ENCODE data around the gene TMEM123.
"Not testable (repeated sequence)": the region's sequence is repeated elsewhere in the genome, so short reads cannot be mapped to it uniquely, and the experiment has no call there.

Gene TMEM123

DNA sequence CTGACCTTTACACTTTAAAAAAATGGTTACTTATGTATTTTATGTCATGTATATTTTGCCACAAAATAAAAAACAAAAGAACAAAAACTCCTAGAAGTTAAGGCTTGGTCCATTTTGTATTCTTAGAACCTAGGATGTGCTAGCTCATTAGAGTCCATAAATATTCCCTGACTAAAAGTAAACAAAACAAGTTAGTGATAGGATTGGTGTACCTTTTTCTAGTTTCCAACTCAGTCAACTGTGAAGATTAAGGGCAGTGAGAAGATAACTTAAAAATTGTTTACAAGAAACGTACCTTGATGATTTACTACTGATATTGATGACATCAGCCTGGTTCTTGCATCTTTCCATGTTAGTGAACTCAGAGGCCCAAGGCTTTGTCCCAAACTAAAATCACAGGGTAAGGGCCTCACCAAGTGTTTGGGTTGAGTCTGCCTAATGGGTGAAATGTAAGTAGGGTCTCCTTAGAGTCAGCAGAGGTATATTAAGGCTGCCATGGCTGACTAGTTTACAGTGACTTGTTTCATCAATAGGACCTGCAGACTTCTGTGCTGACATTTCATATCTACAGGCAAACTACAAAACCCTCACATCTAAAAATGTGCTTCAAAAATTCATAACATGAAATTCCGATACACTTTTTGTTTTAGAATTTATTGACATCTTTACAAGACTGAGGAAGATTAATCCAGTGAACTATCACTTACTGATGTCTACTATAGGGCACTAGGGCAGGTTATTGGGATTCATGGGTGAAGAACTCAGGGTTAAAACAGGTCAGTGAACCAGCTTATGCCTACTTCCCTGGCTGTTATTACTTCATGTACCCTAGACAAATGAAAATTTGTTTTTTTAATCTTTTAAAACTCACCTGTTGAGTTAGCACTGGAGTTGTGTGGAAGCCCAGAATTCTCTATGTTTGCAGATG lies 4.4 kb downstream of the TMEM123 start:
- DNase-seq = no peak

DNA sequence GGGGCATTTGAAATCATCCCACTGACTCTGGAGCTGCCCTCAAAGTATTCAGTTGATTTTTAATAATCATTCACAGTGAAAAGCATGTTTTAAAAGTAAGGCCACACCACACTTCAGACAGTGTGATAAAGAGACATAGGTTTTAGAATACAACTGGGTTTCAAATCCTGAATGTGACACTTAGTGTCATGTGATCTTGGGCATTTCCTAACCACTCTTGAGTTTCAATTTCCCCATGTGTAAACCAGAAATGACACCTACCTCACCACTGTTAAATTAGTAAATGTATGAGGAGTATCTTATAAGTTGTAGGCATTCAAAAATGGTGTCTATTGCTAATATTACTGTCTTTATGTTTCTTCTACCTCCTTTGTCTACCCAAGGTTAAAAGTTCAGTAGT lies 5.4 kb downstream of the TMEM123 start:
- DNase-seq = no peak

DNA sequence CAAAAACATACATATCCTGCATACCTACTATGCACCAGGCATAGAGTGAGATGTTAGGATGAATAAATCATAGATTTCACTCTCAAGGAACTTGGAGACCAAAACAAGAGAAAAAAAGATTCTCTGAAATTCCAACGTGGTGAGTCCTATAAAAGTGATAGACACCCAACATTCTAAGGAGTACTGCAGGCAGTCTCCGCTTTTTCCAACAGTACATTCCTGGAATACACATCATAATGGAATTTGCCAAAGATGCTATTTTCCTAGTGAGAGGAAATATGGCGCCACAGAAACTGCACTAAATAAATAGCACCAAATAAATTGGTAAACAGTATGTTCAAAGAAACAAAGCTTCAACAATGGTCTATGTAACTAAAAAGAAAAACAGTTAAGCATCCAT lies 6.0 kb downstream of the TMEM123 start:
- no peak for DNase-seq

DNA sequence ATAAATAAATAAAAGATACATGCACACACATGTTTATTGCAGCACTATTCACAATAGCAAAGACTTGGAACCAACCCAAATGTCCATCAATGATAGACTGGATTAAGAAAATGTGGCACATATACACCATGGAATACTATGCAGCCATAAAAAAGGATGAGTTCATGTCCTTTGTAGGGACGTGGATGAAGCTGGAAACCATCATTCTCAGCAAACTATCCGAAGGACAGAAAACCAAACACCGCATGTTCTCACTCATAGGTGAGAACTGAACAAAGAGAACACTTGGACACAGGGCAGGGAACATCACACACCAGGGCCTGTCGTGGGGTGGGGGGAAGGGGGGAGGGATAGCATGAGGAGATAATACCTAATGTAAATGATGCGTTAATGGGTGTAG lies 7.9 kb downstream of the TMEM123 start:
- not testable (repeated sequence) for DNase-seq

DNA sequence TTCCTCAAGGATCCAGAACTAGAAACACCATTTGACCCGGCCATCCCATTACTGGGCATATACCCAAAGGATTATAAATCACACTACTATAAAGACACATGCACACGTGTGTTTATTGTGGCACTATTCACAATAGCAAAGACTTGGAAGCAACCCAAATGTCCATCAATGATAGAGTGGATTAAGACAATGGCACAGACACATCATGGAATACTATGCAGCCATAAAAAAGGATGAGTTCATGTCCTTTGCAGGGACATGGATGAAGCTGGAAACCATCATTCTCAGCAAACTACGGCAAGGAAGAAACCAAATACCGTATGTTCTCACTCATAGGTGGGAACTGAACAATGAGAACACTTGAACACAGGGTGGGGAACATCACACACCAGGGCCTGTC lies 8.4 kb downstream of the TMEM123 start:
- DNase-seq = not testable (repeated sequence)

DNA sequence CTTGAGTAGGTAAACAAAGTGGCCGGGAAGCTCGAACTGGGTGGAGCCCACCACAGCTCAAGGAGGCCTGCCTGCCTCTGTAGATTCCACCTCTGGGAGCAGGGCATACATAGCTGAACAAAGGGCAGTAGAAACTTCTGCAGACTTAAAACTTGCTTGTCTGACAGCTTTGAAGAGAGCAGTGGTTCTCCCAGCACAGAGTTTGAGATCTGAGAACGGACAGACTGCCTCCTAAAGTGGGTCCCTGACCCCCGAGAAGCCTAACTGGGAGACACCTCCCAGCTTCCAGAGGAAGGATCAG lies 13.6 kb downstream of the TMEM123 start:
- DNase-seq = not testable (repeated sequence)

DNA sequence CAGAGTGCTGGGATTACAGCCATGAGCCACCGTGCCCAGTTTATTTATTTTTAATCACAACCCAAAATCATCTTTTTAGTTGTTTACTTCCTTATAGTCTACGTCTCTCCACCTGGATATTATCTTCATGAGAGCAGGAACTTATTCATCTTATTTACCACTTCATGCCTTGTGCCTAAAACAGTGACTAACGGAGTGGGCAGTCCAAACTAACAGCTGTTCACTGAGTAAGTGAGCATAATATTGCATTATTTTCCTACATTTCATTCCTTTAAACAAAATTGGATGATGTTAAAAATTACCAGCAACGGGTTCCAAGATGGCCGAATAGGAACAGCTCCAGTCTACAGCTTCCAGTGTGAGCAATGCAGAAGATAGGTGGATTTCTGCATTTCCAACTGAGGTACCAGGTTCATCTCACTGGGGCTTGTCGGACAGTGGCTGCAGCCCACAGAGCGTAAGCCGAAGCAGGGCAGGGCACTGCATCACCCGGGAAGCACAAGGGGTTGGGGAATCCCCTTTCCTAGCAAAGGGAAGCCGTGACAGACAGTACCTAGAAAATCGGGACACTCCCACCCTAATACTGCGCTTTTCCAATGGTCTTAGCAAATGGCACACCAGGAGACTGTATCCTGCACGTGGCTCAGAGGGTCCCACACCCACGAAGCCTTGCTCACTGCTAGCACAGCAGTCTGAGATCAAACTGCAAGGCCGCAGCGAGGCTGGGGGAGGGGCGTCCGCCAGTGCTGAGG lies 14.1 kb downstream of the TMEM123 start:
- no peak for DNase-seq

DNA sequence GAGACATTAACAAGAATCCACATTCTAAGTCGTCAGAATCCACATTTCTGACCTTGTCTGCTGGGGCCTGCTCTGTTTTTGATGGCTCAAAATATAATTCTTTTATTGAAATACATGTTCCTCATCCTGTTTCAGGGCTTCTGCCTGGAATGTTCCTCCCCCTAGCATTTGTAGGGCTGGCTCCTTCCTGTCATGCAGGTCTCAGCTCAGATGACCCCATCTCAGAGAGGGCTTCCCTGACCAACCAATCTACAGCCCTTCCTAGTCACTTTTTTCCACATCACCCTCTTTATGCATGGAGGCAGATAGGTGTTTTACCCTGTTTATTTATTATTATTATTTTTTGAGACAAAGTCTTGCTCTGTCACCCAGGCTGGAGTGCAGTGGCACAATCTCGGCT lies 14.8 kb downstream of the TMEM123 start:
- no peak for DNase-seq

DNA sequence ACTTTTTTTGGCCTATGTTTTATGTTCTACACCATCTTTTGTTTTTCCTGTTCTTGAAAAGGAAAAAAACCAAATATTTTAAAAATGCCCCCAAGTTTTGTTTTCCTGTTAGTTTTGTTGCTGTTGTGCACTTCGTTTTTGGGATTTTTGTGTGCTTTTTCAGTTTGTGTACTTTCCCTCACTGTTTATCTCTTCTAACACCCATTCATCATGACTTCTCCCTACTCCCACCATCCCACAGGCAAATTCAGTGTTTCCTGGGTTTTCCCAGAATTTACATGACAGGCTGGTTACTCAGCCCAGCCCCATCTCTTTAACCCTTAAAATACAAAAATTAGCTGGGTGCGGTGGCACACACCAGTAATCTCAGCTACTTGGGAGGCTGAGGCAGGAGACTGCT lies 15.6 kb downstream of the TMEM123 start:
- no peak for DNase-seq

DNA sequence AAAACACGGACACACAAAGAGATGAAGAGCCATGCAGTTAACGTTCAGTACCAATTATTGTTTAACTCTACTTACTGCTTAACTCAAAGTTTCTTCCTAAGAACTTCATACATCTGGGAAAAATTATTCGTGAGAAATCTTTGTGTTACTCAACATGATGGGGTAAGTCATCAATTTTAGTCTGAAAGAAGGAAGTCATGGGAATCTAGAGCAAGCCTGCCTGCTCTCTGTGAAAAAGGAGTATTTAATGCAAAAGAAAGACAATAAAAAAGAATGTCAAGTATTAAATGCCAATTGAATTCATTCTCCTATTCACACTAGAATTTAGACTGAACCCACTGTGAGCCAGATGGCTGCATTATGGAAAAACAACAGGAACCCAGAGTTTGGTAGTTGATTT lies 16.0 kb downstream of the TMEM123 start:
- DNase-seq = no peak

DNA sequence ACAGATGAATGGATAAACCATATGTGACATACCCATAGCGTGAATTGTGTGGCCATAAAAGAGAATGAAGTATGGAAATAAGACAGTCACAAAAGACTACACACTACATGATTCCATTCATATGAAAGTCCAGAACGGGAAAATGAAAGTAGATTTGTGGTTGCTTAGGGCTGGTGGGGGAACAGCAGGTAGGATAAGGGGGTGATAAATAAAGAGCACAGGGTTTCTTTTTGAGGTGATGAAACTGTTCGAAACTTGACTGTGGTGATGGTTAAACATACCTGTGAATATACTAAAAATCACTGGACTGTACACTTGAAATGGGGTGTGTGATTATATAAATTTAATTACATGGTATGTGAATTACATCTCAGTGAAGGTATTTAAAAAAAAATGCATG lies 16.9 kb downstream of the TMEM123 start:
- no peak for DNase-seq

DNA sequence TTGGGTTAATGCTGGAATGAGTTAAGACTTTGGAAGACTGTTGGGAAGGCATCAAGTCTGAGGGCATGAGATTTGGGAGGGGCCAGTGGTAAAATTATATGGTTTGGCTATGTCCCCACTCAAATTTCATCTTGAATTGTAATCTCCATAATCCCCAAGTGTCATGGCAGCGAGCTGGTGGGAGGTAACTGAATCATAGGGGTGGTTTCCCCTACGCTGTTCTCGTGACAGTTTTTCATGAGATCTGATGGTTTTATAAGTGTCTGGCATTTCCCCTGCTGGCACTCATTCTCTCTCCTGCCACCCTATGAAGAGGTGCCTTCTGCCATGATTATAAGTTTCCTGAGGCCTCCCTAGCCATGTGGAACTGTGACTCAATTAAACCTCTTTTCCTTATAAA lies 19.0 kb downstream of the TMEM123 start:
- not testable (repeated sequence) for DNase-seq

DNA sequence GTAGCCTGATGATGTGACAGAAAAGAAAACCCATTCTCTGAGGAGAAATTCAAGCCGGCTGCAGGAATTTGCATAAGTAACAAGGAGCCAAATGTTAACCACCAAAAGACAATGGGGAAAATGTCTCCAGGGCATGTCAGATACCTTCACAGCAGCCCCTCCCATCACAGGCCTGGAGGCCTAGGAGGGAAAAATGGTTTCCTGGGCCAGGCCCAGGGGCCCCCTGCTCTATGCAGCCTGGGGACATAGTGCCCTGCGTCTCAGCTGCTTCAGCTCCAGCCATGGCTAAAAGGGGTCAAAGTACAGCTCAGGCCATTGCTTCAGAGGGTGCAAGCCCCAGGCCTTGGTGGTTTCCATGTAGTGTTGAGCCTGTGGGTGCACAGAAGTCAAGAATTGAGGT lies 20.0 kb downstream of the TMEM123 start:
- not testable (repeated sequence) for DNase-seq

DNA sequence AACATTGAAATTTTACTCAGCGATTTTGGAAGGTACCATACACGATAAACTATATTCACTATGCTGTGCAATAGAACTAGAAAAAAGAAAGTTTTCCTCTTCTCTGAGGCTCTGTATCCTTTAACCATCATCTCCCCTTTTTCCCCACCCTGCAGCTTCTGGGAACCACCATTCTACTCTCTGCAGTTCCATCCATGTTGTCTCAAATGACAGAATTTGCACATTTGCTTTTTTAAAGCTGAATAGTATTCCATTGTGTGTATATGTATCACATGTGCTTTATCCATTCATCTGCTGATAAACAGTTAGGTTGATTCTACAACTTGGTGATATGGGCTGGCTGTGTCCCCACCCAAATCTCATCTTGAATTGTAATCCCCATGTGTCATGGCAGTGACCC lies 21.2 kb downstream of the TMEM123 start:
- no peak for DNase-seq

DNA sequence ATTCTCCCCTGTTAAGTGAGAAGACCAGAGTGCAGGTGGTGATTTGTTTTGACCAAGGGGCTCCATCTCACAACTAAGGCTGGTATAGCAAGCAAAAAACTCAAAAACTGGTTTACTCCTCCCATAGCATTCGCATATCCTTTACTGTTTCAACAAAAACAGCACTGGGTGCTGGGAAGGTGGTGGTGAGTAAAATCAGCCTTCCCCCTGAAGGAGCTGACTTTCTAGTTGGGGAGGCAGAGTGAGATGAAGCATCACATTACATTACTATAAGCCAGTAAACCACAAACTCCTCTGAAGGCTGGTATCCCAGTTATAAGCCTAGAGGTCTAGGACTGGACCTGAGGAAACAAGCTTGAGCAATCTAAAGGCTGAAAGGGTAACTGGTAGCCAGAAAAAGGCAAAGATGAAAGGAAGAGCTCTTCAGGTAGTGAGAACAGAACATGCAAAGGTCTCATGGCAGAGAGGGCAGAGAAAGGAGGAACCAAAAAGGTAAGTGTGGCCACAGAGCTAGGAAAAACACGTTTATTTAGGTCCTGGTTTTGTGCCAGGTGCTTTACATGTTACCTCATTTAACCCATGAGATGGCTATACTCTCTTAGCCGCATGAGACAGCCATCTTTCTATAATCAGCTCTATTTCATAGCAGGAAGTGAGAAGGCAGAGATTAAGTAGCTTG lies 22.3 kb downstream of the TMEM123 start:
- DNase-seq = peak; percentile 22

DNA sequence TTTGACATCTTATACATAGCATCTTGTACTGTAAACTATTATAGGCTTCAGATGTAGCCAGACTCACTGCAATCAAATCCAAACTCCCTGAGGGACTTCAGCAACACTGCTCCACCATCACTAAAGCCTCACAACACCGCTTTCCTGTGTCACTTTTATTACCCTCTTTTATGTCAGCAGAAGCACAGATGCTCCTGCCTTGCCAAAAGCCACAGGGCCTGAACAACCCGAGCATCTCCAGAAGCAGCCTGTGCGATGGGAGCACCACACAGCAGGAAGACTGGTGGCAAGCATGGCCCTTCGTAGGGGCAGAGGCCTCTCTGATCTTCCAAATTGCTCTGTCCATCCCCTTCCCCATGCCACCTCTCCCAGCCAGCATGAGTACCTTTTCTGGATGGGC lies 22.9 kb downstream of the TMEM123 start:
- DNase-seq = no peak

DNA sequence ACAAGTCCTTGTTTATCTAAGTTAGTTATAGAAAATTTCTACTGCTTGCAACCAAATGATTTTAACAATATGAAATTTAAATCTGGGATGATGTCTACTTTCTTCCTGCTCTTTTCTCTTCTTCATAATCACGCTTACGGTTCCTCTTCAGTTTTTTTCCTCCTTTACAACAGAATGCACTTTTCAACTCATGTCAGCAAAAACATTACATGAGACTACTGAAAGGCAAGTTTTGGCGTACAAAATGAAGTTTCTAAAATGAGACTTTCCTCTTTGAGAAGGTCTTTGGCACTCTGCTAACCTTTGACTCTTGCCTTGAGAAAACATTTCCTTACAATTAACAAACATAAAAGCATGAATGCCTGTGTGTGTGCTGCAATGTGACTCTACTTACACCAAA lies 23.3 kb downstream of the TMEM123 start:
- no peak for DNase-seq

DNA sequence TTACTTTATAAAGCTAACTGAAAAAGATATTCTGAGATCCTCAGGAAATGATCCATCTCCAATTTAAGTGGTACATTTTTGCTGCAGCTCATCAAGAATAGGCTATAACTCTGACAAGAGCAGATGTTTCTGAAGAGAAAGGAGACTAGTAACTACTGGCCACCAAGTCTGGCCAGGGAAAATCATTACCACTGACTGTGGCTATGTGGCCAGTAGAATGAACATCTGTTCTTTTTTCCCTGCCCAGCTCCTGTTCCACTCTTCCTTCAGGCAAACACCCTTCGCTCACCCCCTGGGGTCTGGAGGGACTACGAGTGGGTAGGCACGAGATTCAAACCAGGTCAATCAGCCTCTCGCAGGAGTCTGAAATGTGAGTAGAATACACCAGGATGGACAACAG lies 23.9 kb downstream of the TMEM123 start:
- no peak for DNase-seq

DNA sequence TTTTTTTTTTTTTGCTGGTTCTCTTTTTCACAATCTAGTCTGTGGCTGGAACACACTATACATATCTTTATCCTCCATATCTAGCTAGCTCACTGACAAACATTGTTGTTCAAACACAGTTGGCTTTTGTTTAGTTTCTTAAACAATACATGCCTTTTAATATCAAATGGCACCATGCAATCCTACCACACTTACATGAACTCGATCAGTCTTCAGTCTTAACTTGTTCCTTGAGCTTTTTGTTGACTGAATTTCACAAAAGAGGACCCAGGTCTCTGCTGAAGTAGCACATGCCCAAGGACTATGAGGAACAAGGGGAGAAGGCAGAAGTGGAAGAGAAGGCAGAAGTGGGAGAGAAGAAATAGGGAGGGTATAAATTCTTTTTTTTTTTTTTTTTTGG lies 25.5 kb downstream of the TMEM123 start:
- DNase-seq = no peak

DNA sequence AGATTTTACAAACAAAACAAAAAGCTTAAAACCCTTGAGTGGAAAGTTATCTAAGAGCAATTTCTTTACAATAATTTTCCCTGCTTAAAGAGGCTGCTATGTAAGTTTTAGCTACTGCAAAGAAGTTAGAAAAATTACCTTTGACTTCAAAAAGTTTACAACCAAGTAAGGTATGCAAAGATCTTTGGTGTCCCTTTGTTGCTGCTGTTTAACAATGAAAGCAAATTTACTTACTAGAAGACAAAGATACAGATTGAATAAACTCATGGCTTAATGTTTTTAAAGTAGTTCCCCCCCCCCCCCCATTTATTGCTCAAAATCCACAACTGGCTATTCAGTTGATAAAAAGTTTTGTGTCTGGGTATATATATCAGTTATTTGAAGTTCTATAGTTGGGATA lies 26.0 kb downstream of the TMEM123 start:
- no peak for DNase-seq

DNA sequence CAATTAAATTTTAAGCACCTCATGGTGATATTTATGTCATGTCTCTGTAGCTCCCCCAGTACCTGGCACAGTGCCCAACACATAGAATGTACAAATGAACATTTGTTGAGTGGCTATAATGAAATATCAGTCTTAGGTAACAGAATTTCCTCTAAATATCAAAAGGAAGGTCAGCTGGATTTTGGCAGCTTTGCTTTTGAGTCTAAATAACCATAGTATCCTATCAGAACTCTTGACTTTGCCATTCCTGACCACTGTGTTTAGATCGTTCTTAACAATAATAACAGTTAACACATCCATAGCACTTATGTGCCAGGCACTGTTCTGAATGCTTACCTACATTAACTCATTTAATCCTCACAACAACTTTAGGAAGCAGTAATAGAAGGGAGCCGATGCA lies 26.6 kb downstream of the TMEM123 start:
- DNase-seq = no peak

DNA sequence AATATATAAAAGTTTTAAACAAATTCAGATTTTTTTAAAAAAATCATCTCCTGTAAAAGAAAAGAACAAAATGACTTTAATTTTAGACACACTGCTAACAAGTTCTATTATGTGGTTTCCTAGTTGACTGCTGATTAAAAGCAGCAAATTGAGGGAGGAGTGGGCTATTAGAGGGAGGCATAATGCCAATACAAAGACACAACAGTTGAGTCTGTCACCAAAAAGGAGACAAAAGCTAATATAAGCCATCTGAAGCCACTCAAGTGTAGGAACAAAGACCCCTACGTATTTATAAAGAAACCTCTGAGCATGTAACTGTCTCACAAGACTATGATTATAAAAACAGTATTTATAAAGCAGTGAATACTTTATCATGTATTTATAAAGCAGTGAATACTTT lies 28.6 kb downstream of the TMEM123 start:
- no peak for DNase-seq

DNA sequence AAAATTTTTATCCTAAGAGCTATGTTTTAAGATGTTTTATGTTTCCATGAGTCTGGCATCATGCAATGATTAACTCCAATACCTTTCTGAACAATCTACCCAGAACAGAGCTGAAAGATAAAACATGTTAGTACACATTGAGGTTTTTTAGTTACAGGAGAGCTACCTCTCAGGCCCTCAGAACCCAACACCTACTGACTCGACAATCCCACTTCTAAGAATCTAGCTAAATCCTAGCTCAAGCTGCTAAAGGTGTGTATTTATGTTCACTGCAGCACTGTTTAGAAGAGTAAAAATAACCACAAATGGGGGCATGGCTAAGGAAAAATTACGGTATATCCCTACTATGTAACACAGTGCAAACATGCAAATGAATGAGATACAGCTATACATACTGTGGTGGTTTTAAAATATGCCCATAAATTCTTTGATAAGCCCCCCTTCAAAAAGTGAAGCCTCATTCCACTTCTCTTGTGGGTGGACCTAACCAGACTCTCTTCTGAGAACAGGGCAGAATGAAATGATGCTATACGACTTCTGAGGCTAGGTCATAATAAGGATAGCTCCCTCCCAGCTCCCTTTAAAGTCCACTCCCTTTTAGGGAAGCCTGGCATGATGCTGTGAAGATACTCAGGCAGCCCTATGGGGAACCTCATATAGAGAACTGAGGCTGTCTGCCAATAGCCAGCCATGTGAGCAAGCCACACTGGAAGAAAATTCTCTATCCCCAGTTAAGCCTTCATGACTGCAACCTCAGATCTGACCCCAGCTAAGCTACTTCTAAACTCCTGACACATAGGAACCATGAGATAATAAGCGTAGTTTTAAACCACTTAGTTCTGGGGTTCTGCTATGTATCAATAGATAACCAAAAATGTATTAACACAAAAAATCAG lies 29.5 kb downstream of the TMEM123 start:
- DNase-seq = peak; percentile 53

Data from NCI-H82 (cell line).